Coronary artery (tissue), 2 donors: Measurements from ENCODE around the gene TMEM269.
A peak's percentile ranks its signal among the peaks of the same experiment; 100 is the strongest.

ENCODE experiments used
- DNase-seq: peaks from one replicate; pipeline ENCODE4 v3.0.0-alpha.2; 2017; ENCODE audit warnings: low spot score
- H3K27ac ChIP-seq, 2 donors: fragments of 200-600 bp; sonication (generic); one replicate each; pipeline ENCODE4 v1.5.1; 2016 to 2019
- H3K4me3 ChIP-seq: fragments of 200-600 bp; sonication (generic); 2 replicates; pipeline ENCODE4 v1.5.1; 2016; ENCODE audit warnings: mild to moderate bottlenecking, moderate library complexity
- TF ChIP-seq, protein P1 (sequence below): fragments of 200-600 bp; sonication (generic); IDR thresholded peaks from one replicate; pipeline ENCODE4 v1.5.1; 2019; ENCODE audit warnings: antibody characterized with exemption

The TMEM269 gene

DNA sequence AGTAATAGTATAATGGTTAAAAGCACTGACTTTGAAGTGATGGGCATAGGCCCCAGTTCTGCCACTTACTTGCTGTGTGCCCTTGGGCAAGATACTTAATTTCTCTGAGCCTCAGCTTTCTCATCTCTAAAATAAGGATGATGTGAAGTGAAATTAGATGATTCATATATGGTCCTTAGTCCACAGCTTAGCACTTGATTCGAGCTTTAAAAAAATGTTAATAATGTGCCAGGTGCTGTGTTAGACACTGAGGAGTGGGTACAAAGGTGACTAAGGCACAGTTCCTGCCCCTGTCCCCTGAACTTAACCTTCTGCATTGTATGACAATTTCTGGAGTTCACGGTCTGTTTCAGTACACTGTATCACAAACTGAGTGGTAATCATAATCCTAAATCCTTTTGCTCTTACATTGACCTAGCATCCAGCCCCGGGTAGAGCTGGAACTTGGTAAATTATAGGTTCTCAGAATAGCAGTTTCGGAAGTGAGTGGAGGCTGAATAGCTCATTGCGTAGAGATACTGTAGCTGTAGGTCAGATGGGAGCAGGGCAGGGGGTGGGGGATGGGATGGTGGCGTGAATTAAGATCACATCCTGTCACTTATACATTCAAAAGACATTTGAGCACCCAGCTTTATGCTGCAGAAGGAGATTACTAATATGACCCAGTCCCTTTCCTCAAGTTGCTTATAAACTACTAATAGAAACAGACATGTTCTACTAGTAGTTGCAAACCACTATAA is 63.1 kb downstream of the TMEM269 start:
- Histone ChIP-seq H3K27ac (no peak overlapping the region), H3K4me3 (peak overlapping the region; percentile 97)
- TF ChIP-seq, protein P1, sequence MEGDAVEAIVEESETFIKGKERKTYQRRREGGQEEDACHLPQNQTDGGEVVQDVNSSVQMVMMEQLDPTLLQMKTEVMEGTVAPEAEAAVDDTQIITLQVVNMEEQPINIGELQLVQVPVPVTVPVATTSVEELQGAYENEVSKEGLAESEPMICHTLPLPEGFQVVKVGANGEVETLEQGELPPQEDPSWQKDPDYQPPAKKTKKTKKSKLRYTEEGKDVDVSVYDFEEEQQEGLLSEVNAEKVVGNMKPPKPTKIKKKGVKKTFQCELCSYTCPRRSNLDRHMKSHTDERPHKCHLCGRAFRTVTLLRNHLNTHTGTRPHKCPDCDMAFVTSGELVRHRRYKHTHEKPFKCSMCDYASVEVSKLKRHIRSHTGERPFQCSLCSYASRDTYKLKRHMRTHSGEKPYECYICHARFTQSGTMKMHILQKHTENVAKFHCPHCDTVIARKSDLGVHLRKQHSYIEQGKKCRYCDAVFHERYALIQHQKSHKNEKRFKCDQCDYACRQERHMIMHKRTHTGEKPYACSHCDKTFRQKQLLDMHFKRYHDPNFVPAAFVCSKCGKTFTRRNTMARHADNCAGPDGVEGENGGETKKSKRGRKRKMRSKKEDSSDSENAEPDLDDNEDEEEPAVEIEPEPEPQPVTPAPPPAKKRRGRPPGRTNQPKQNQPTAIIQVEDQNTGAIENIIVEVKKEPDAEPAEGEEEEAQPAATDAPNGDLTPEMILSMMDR = no peak
- no peak for DNase-seq

GRCh38 chr1:42848823-42849537 is 64.2 kb downstream of the TMEM269 start:
- TF ChIP-seq, protein P1 = no peak
- H3K4me3 ChIP-seq = no peak overlapping the region
- no peak overlapping the region for H3K27ac ChIP-seq
- DNase-seq = no peak

DNA sequence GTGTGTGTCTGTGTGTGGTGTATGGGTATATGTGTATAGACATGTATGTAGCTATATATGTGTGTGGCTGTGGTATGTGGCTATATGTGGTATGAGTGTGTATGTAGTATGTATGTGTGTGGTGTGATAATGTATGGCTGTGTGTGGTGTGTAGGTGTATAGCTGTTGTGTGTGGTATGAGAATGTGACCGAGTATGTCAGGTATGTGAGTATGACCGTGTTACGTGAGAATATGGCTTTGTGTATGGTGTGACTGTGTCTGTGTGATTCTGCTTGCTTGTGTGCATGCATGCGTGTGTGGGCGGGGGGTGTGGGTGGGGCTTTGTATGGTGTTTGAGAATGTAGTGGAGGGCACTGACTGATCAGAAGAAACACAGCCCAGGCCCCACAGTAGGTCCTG is 65.2 kb downstream of the TMEM269 start:
- no peak overlapping the region for H3K27ac ChIP-seq
- no peak for DNase-seq
- H3K4me3 ChIP-seq = no peak overlapping the region
- TF ChIP-seq, protein P1 = no peak
